Panc1 (cell line): Measurements from ENCODE around the gene POU3F1. TPM values are rescaled to one million over a fixed set of nuclear protein-coding genes. Genes with fewer than 3 reads are reported as not detected.

Source experiments
- ATAC-seq: fragments of 200-7000 bp; cut with Tn5 transposase; 2 replicates; pipeline ENCODE4 v1.9.1; 2020; ENCODE audit warnings: mild to moderate bottlenecking, moderate library complexity
- BruUV-seq: library from RNA; stranded (reverse); fragments of 400-500 nt; replicated peaks from 2 replicates; lab custom pipeline; 2021; lab: Mats Ljungman, UMichigan
- CTCF ChIA-PET: fragments of 300-600 bp; sonication (Branson Sonifier 250); formaldehyde crosslinking; loops from one replicate; lab custom pipeline; 2022; ENCODE audit warnings: antibody characterized with exemption; lab: Charles Lee
- POLR2A ChIA-PET: fragments of 300-600 bp; sonication (Branson Sonifier 250); formaldehyde crosslinking; loops from one replicate; lab custom pipeline; 2022; ENCODE audit warnings: antibody characterized with exemption; lab: Charles Lee
- DNase-seq: peaks from one replicate; pipeline ENCODE4 v3.0.0-alpha.2; 2010; ENCODE audit warnings: low read depth, low spot score
- H3K27ac ChIP-seq: 2 replicates; pipeline ENCODE4 v1.5.1; 2011; ENCODE audit warnings: mild to moderate bottlenecking, low read length, inconsistent platforms
- H3K27me3 ChIP-seq: fragments of 200-500 bp; sonication (Bioruptor generic); 2 replicates; pipeline ENCODE4 v1.6.0; 2014; ENCODE audit warnings: low read length, inconsistent platforms; ENCODE audit not compliant: control insufficient read depth, insufficient read depth
- H3K36me3 ChIP-seq: fragments of 200-500 bp; sonication (Bioruptor generic); 2 replicates; pipeline ENCODE4 v1.5.1; 2014; ENCODE audit warnings: inconsistent platforms, mild to moderate bottlenecking, low read length, moderate library complexity; ENCODE audit not compliant: control insufficient read depth, insufficient read depth
- H3K4me1 ChIP-seq: 2 replicates; pipeline ENCODE4 v1.5.1; 2011; ENCODE audit warnings: inconsistent platforms, mild to moderate bottlenecking, low read length, moderate library complexity; ENCODE audit not compliant: control insufficient read depth, insufficient read depth
- H3K4me3 ChIP-seq, 2 experiments: 2 replicates each; pipeline ENCODE4 v1.5.1; 2011 to 2012; ENCODE audit warnings: low read depth in 2 of 2, low read length in 2 of 2, mild to moderate bottlenecking in 2 of 2, inconsistent platforms in 1 of 2, moderate library complexity in 1 of 2
- H3K9me3 ChIP-seq: fragments of 200-500 bp; sonication (Bioruptor generic); 2 replicates; pipeline ENCODE4 v1.5.1; 2014; ENCODE audit warnings: low read depth, mild to moderate bottlenecking, inconsistent platforms, low read length, moderate library complexity; ENCODE audit not compliant: control insufficient read depth, insufficient read depth
- CTCF ChIP-seq: fragments of 450-650 bp; IDR thresholded peaks from 2 replicates; pipeline ENCODE4 v1.5.1; 2017; ENCODE audit warnings: mild to moderate bottlenecking
- POLR2AphosphoS5 ChIP-seq: IDR thresholded peaks from 2 replicates; pipeline ENCODE4 v1.6.1; 2012; ENCODE audit warnings: mild to moderate bottlenecking, low read depth, low read length, moderate library complexity
- REST ChIP-seq, 2 experiments: IDR thresholded peaks; 2 replicates each; pipeline ENCODE4 v1.6.1; 2011 to 2012; ENCODE audit warnings: low read depth in 2 of 2, control low read depth in 1 of 2, low read length in 1 of 2, mild to moderate bottlenecking in 1 of 2, moderate library complexity in 1 of 2; ENCODE audit not compliant: insufficient read depth in 1 of 2
- SIN3A ChIP-seq: IDR thresholded peaks from 2 replicates; pipeline ENCODE4 v1.6.1; 2012; ENCODE audit warnings: low read depth, mild to moderate bottlenecking, low read length, moderate library complexity, borderline replicate concordance; ENCODE audit not compliant: insufficient read depth
- TCF7L2 ChIP-seq: IDR thresholded peaks from 2 replicates; pipeline ENCODE4 v1.6.1; 2011; ENCODE audit warnings: mild to moderate bottlenecking, low read depth, low read length, inconsistent platforms
- in situ Hi-C: cut with HindIII; loops from 2 replicates; pipeline ENCODE4 v1.10.0; 2016; ENCODE audit warnings: low sequenced_read_pairs, low pct_unique_long_range_greater_than_20kb
- intact Hi-C: fragments of 100-400 bp; cut with micrococcal nuclease; formaldehyde crosslinking; loops from one replicate; pipeline ENCODE4 v1.10.0; 2022; ENCODE audit not compliant: unreplicated experiment
- total RNA-seq: library from RNA; stranded (reverse); gene quantifications from one replicate; pipeline ENCODE4 v1.2.1, GENCODE V29; 2021; ENCODE audit not compliant: unreplicated experiment

POU3F1 gene
- total RNA-seq, 1 experiment from 2014 or later, result 0.08 TPM

- ATAC-seq (no peak), DNase-seq (no peak)
- in situ Hi-C loops, result no loop called here
- CTCF ChIA-PET, result no interaction called here
- H3K4me1 ChIP-seq, result peaks cover 20% of the 10 kb centered on the region
- no peaks in the 10 kb centered on the region for H3K36me3 ChIP-seq
- BruUV-seq, result no TSS peak
- POLR2A ChIA-PET, result no interaction called here
- H3K27ac ChIP-seq, result no peak overlapping the region
- H3K9me3 ChIP-seq, result no peaks in the 10 kb centered on the region
- intact Hi-C loops, result no loop called here
- no peaks in the 10 kb centered on the region for H3K27me3 ChIP-seq
- H3K4me3 ChIP-seq, result no peak overlapping the region
- no peak for TF ChIP-seq REST (IDR thresholded peaks at IDR 0.05; ENCODE audit: insufficient read depth in 1 of 2, low read depth in 2 of 2, low read length in 1 of 2)
- no peak for TF ChIP-seq SIN3A
- no peak for TF ChIP-seq POLR2AphosphoS5
- TF ChIP-seq CTCF, result no peak
- no peak for TF ChIP-seq TCF7L2
Measured at GRCh38 chr1:38031513-38031866, 15.1 kb downstream of the POU3F1 start.

- no TSS peak for BruUV-seq
- in situ Hi-C loops, result no loop called here
- H3K4me1 ChIP-seq, result peaks cover 20% of the 10 kb centered on the region
- ChIA-PET POLR2A (interaction anchor here (0.6 kb wide), 1 partner anchor 431 kb away, joined by 5 read pairs; no protein-coding TSS in a partner anchor), CTCF (interaction anchor here (0.7 to 1.4 kb wide), 3 partner anchors 41 to 788 kb away, joined by 3 read pairs; no protein-coding TSS in a partner anchor)
- H3K27ac ChIP-seq, result peak overlapping the region; percentile 44
- intact Hi-C loops, result no loop called here
- H3K4me3 ChIP-seq, result no peak overlapping the region
- H3K36me3 ChIP-seq, result no peaks in the 10 kb centered on the region
- TF ChIP-seq TCF7L2 (no peak), POLR2AphosphoS5 (no peak), SIN3A (no peak), REST (IDR thresholded peaks at IDR 0.05; ENCODE audit: insufficient read depth in 1 of 2, low read depth in 2 of 2, low read length in 1 of 2) (no peak), CTCF (no peak)
- ATAC-seq, result no peak
- DNase-seq, result no peak
- no peaks in the 10 kb centered on the region for H3K9me3 ChIP-seq
- H3K27me3 ChIP-seq, result no peaks in the 10 kb centered on the region
Measured at GRCh38 chr1:38030596-38031512, 15.7 kb downstream of the POU3F1 start.
